Left lobe of liver (tissue), 2 donors: ENCODE results near the gene TBCE. TPM values are rescaled to one million over a fixed set of nuclear protein-coding genes. Genes with fewer than 3 reads are reported as not detected.

Experiments
- ATAC-seq: fragments of 200-7000 bp; cut with Tn5 transposase; one replicate; pipeline ENCODE4 v1.9.1; 2020; ENCODE audit warnings: mild to moderate bottlenecking, moderate library complexity
- DNase-seq: peaks from one replicate; pipeline ENCODE4 v3.0.0-alpha.2; 2020; ENCODE audit warnings: low spot score
- total RNA-seq: library from RNA; stranded (reverse); gene quantifications from one replicate; pipeline ENCODE4 v1.2.1, GENCODE V29; 2021
- donor health status: DM: no; HTN: no; CAD: no; lungs with moderate emphysema.
- donor health status: DM: no; HTN: yes; CAD: no.

TBCE gene
- total RNA-seq, 1 donor from 2014 or later = 13.6 TPM

DNA sequence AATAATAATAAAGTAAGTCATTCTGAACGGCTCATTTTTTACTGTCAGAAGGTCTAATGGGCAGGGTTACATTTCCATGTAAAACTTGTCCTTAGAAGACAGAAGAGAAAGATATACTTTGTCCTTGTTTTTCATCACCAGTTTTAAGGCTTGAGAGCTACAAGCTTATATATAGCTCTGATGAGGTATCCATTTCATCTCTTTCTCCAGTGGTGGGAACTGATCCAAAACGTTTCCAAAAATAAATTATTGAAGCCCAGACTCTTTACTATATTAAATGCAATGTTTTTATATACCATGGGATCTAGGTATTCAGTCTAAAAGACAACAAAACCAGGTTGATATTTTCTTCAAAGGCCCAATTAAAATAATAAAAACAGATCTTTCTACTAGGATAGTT lies 128.3 kb downstream of the TBCE start:
- ATAC-seq = no peak
- DNase-seq = no peak

DNA sequence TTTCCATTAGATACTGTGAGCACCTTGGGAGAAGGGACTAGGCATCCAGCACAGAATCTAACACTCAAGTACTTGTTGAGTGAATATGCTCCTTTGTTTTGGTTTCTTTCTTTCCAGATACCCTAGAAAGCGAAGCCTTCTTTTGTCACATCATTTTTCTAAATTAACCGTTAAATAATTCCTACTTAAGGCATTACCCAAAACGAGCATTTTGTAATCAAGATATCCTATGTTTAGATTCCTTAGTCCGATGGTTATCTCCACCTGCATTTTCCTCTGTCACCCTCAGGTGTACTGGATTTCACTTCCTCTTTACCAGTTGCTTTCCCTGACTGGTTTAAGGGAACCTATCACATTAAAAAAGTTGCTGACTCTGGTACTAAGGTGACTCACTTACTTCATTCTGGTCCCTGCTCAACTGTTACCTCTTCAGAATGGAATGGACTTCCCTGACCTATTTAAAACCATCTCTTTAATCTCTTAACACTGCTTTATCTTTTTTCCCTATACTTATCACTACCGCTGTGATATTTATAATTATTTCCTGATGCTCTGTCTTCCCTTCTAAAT lies 133.8 kb downstream of the TBCE start:
- DNase-seq = no peak
- ATAC-seq = no peak

Other genes with a start within 250 kb of the TBCE start
- 48.7 TPM for gene TOMM20, start 238.6 kb upstream of the TBCE start, total RNA-seq
- 26.1 TPM for gene RBM34, start 206.2 kb upstream of the TBCE start, total RNA-seq
- gene ARID4B, start 39.2 kb upstream of the TBCE start, total RNA-seq = 10.9 TPM
- 8.6 TPM for gene GGPS1, start 38.9 kb upstream of the TBCE start, total RNA-seq
- 8.9 TPM for gene B3GALNT2, start 137.0 kb downstream of the TBCE start, total RNA-seq